Activated CD4-positive, alpha-beta T cell treated with anti-CD3 and anti-CD28 coated beads, Interleukin-2, amount 50 U/mL, for 1 hour (primary cell): ENCODE measurements around the gene CHRNA7.
"Not testable (repeated sequence)": the region's sequence is repeated elsewhere in the genome, so short reads cannot be mapped to it uniquely, and the experiment has no call there.

Experiments used
- DNase-seq: peaks from one replicate; pipeline ENCODE4 v3.0.0-alpha.2; 2020

The CHRNA7 gene

GRCh38 chr15:32209081-32209480 lies 178.8 kb downstream of the CHRNA7 start:
- DNase-seq: not testable (repeated sequence)

GRCh38 chr15:32218666-32219065 lies 188.4 kb downstream of the CHRNA7 start:
- DNase-seq: no peak
